Measurements from ENCODE around the gene GALNT1.

GRCh38 chr18:35745814-35746213, 164.3 kb downstream of the GALNT1 start:
- TF ChIP-seq POLR2A (IDR thresholded peaks at IDR 0.05) (no peak), CTCF (IDR thresholded peaks at IDR 0.05) (no peak), EP300 (IDR thresholded peaks at IDR 0.05) (no peak)
